Measurements from ENCODE around the gene CYP3A5.
"Not testable (repeated sequence)": the region's sequence is repeated elsewhere in the genome, so short reads cannot be mapped to it uniquely, and the experiment has no call there.

Gene CYP3A5

DNA sequence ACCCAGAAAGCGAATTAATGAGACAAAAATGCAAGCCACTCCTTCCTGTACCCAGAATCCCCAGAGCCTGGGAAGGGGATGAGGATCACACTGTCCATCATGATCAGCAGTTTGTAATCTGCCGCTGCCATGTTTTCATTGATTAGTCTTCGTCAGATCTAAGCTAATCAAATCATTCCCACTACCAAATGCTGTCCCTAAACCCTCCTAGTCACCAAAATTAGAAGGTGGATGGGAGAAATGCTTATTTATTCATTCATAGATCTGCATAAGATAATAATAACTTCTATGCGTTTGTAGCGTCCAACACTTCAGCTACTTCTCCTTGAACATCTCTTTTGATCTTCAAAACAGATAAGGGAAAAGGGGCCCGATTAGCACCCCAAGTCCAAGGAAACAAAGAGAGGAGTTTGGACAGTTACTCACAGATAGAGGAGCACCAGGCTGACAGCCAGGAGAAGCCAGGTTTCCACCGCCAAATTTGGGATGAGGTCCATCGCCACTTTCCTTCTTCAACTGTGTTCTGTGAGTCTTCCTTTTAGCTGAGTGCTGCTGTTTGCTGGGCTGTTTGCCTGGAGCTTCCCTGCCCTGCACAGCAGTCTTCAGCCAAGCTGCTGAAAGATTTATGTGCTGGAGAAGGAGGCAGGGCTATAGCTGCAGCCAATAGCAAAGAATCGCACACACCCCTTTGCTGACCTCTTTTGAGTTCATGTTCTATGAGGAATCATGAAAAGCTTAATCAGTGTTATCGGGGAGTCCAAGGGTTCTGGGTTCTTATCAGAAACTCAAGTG is at the start of gene CYP3A5:
Gene CYP3A5 (minus strand): TSS at position 597 of the 792 bp plus-strand sequence. CDS start 100 bp downstream, at position 497.
- DNase-seq, result no peak

- DNase-seq, result no peak
These were observed 48.8 kb upstream of the CYP3A5 start for GRCh38 chr7:99728615-99729014.

GRCh38 chr7:99723201-99723600 is 43.4 kb upstream of the CYP3A5 start:
- not testable (repeated sequence) for DNase-seq

DNA sequence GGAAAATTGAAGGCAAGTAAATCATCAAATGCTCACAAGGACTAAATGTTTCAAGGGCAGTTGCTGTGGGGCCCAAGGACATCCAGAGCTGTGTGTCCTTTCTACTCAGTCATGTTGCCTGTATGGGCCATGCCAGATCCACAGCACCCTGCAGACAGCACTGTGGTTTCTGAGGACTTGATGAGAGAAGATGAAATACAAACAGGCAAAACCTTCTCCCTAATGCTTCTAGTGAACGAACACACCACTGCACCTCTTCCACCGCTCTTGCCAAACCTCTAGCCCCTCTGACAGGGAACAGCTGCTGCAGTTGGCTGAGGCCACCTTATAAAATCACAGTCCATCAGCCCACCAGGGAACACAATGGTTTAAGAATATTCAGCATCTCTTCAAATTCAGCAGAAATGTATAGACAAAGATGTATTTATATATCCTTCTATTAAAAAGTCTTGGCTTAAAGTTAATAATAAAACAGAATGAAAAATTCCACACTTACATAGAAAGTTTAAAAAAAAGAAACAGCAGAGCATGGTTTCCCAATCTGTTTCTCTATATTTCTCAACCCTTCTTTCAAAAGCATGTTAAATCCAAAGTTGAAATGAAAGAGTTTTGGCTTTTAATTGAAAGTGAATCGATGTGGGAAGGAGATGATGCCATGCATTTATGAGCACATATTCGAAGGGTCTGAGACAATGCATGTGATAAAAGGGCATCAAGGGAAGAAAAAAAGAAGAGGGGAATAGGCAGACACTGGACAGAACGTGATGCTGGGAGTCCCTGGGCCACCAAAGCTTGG is 41.2 kb upstream of the CYP3A5 start:
- DNase-seq, result no peak

- no peak for DNase-seq
These were observed 40.4 kb upstream of the CYP3A5 start for GRCh38 chr7:99719996-99720769.

DNA sequence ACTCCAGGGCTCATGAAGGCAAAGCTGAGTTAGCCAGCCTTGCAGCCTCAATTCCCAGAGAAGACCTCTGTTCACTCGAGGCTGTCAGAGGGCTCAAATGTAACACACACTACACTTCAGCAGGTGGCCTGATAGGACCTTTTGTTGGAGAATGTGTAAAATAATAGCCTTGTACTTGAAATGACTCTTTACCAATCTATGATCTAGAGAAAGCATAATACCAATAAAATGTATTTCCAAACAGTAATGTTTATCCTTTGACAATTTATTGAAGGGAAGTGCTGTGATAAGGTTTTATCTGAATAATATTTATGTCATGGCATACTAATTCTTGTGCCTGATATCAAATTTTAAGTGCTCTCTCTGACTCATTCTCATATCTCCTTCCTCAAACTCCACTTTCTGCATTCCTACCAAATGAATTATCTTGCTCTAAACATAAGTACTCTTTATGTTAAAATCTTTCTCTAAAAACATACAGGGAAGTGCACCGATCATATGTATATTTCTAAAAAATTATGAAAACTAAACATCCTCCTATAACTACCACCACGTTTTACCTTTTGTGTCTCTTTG is 34.3 kb upstream of the CYP3A5 start:
- no peak for DNase-seq

DNA sequence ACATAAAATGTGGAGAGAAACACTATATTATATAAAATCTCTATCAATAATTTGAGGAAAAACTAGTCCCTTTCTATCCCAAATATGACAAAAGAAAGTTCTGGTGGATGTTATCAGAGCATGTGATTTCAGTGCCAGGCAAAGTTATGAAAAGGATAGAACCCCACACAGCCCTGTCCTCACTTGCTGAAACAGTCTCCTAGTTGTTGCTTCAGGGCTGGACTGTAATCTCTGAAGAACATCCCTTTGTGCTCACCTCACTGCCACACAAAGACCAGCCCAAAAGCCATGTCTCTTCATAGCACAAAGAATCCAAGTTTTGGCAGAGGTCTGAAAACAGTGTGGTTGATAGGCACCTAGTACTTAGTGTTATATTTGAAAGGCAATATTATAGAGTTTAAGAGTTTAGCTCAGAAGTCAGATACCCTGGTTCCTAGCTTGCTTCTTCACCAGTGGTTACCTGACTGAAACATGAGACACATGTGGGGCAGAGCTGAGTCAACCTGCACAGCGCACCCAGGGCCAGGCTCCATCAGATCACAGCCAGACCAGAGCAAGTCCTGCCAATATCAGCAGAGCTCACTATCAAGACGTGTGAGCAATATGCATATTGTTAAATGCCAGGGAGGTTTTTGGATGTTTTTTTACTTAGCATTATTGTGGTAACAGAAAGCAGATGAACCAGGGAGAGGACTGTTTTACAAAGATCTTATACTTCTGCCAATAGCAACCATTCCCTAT is 30.2 kb upstream of the CYP3A5 start:
- no peak for DNase-seq

DNA sequence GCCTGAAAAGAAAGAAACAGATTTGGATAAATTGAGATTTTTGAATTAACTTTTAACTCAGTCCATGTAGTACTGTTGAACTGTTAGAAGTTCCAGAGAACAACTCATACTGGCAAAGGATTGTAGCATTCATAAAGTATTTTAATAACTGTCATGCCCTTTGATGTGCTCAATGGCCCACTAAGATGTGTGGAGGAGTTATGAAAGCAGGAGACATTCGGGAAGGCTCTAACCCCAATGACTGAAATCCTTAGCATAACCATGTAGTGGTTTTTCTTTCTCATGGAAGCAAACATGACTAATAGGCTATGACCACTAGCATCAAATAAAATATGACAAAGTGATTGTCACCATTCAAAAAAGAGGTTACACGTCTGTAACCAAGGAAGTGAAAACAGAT is 29.5 kb upstream of the CYP3A5 start:
- no peak for DNase-seq

DNA sequence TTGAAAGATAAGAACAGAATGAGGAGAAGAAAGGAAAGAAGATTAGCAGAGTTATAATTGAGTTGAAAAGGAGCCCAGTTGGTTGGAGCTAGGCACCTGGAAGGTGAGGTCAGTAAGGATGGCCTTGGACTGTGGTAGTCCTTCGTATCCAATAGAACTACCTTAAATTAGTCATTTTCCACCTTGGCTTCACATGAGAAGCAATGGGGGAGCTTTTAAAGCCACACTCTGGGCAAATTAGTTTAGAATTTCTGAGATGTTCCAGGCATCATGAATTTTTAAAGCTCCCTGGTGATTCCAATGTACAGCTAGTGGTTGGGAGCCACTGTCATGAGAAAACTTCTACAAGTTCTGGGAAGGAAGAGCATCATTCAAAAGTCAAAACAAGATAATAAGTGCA is 27.3 kb upstream of the CYP3A5 start:
- no peak for DNase-seq

DNA sequence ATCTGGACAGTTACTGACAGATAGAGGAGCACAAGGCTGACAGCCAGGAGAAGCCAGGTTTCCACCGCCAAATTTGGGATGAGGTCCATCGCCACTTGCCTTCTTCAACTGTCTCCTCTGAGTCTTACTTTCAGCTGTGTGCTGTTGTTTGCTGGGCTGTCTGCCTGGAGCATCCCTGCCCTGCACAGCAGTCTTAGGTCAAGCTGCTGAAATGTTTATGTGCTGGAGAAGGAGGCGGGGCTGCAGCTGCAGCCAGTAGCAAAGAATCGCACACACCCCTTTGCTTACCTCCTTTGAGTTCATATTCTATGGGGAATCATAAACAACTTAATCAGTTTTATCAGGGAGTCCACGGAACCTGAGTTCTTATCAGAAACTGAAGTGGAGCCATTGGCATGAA is 20.1 kb upstream of the CYP3A5 start:
- DNase-seq, result no peak

DNA sequence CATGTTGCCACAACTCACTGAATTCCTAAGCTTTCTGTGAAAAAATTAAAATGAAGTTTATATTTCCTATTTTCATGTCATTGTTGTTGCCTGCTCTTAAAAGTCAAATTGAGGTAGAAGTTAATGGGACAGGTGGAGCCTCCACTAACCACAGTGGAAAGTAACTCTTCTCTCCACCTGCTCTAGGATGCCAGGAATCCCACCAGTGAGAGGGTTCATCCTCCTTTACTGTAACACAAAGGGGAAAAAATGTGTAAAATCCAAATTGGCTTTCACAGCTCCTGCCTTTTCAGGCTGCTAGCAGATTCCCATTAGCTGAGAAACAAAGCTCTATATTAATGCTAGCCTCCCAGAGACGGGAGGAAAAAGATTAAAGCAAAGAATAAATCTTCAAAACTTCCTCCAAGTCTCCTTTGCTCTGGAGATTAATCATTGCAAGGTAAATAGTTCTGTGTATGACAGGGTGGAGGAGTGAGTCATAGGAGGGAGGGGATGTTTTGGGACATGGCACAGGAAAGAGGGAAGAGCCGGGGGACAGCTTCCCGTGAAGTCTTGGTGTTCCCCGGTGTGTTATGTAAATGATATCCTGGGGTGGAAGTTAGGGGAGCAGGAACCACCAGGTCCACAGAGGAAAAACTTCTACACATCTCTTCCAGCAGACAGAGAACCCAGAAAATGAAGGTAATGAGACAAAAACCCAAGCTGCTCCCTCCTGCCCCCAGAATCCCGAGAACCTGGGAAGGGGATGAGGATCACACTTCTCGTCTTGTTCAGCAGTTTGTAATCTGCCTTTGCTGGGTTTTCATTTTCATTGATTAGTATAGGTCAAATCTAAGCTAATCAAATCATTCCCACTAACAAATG is 19.3 kb upstream of the CYP3A5 start:
- DNase-seq, result not testable (repeated sequence)

DNA sequence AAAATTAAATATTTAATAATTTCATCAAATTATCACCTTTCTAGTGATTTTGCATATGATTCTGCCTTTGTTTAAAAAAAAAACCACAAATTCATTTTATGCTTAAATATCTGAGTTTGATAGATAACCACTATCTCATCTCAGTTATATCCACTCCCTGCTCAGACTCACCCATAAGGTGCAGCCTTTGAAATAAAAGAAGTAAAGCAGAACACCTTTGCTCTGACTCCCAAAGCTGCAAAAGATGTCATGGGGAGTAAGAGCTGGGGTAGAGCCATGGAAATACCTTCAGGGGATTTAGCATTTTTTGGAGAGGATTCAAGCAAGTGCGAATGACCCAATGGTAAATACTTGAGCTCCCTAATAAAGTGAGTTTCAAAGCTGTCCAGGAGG is 15.1 kb upstream of the CYP3A5 start:
- no peak for DNase-seq

GRCh38 chr7:99694201-99694911 is 14.6 kb upstream of the CYP3A5 start:
- DNase-seq, result no peak

DNA sequence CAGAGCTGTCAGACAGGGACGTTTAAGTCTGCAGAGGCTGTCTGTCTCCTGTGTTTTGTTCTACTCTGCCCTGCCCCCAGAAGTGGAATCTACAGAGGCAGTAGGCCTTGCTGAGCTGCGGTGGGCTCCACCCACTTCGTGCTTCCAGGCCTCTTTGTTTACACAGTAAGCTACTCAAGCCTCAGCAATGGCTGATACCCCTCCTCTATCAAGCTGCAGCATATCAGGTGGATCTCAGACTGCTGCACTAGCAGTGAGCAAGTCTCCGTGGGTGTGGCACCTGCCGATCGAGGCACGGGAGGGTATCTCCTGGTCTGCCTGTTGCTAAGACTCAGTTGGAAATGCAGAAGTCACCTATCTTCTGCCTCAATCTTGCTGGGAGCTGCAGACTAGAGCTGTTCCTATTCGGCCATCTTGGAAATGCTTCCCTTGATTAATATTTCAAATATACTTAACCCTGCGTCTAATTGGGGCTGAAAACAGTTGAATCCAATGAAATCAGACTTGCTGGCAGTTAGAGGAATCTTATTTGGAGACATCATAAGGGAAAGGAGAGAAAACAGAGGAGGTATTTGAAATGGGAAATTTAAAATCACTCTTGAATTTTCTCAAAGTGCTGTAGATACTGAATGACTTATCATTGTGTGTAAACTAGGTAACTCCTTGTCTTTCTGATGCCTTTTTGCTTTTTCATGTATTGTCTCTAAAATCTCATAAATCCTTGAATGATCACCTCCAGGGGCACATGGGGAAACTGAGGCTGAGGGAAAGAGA is 13.8 kb upstream of the CYP3A5 start:
- DNase-seq, result peak; percentile 0

DNA sequence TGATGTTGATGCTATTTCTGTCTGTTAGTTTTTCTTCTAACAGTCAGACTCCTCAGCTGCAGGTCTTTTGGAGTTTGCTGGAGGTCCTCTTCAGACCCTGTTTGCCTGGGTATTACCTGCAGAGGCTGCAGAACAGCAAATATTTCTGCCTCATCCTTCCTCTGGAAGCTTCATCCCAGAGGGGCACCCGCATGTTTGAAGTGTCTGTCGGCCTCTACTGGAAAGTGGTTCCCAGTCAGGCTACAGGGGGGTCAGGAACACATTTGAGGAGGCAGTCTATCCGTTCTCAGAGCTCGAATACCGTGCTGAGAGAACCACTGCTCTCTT is 13.3 kb upstream of the CYP3A5 start:
- no peak for DNase-seq

DNA sequence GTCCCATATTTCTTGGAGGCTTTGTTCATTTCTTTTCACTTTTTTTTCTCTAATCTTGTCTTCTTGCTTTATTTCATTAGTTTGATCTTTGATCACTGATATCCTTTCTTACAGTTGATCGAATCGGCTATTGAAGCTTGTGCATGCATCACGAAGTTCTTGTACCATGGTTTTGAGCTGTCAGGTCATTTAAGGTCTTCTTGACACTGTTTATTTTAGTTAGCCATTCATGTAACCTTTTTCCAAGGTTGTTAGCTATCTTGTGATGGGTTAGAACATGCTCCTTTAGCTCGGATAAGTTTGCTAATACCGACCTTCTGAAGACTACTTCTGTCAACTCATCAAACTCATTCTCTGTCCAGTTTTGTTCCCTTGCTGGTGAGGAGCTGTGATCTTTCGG is 12.8 kb upstream of the CYP3A5 start:
- DNase-seq, result not testable (repeated sequence)

DNA sequence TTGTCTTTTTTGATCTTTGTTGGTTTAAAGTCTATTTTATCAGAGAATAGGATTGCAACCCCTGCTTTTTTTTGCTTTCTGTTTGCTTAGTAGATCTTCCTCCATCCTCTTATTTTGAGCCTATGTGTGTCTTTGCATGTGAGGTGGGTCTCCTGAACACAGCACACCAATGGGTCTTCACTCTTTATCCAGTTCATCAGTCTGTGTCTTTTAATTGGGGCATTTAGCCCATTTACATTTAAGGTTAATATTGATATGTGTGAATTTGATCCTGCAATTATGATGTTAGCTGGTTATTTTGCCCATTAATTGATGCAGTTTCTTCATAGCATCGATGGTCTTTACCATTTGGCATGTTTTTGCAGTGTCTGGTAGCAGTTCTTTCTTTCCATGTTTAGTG is 11.9 kb upstream of the CYP3A5 start:
- DNase-seq, result not testable (repeated sequence)

GRCh38 chr7:99690918-99691317 is 11.1 kb upstream of the CYP3A5 start:
- not testable (repeated sequence) for DNase-seq

DNA sequence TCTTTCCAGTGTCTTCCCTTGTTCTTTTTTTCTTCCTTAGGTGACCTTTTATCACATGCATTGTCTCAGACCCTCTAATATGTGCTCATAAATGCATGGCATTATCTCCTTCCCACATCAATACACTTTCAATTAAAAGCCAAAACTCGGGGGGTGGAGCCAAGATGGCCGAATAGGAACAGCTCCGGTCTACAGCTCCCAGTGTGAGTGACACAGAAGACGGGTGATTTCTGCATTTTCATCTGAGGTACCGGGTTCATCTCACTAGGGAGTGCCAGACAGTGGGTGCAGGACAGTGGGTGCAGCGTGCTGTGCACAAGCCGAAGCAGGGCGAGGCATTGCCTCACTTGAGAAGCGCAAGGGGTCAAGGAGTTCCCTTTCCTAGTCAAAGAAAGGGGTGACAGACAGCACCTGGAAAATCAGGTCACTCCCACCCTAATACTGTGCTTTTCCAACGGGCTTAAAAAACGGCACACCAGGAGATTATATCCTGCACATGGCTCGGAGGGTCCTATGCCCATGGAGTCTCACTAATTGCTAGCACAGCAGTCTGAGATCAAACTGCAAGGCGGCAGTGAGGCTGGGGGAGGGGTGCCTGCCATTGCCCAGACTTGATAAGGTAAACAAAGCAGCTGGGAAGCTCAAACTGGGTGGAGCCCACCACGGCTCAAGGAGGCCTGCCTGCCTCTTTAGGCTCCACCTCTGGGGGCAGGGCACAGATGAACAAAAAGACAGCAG is 6.2 kb upstream of the CYP3A5 start:
- not testable (repeated sequence) for DNase-seq
